Brain pericyte (primary cell): ENCODE results near the gene SOX8.

Experiments used
- DNase-seq: peaks from one replicate; pipeline ENCODE4 v3.0.0-alpha.2; 2012; ENCODE audit warnings: low read depth, low spot score

The SOX8 gene

GRCh38 chr16:1006781-1007180 is 25.2 kb downstream of the SOX8 start:
- DNase-seq = no peak

- no peak for DNase-seq
Measured at GRCh38 chr16:1007284-1007850, 25.8 kb downstream of the SOX8 start.

- DNase-seq = no peak
Measured at GRCh38 chr16:1008085-1008484, 26.5 kb downstream of the SOX8 start.

- no peak for DNase-seq
Measured at GRCh38 chr16:1009358-1010150, 28.0 kb downstream of the SOX8 start.

- no peak for DNase-seq
Measured at GRCh38 chr16:1010251-1010650, 28.7 kb downstream of the SOX8 start.

DNA sequence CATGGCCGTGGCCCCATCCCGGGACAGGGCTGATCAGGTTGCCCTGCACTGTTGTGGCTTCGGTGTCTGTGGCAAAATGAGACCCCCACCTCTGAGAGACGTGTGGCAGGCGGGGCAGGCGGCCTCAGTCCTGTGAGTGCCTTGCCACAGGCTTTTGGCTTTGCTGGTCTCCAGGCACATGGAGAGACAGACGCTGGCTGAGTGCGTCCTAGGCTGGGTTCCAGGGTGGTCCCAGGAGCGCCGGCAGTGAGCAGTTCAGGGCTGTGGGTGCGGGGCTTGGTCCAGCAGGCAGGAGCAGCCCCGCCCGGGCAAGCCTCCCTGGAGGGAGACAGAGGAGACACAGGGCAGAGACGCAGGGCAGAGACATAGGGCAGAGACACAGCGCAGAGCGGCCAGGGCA is 29.2 kb downstream of the SOX8 start:
- no peak for DNase-seq

DNA sequence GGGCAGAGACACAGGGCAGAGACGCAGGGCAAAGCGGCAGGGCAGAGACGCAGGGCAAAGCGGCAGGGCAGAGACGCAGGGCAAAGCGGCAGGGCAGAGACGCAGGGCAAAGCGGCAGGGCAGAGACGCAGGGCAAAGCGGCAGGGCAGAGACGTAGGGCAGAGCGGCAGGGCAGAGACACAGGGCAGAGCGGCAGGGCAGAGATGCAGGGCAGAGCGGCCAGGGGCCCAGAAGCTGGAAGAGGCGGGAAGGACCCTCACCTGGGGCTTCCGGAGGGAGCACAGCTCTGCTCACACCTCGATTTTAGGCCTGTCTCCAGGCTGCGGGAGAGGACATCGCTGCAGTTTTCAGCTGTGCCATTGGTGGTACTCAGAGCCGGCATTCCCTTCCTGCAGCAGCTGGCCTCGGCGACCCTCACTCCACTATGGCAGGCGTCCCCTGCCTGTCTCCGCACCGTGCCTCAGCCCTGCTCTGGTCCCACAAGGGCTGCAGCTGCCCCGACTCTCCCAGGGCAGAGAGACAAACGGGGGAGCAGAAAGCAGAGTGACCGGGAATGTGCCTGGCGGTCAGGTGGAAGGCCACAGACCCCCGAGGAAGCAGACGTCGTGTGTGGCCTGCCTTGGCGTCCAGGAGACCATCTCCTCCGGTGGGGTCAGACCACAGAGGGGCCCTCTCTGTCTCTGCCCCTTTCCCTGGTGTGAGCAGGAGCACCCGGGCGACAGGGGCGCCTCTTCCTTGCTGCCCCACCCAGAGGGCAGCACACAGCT is 29.9 kb downstream of the SOX8 start:
- no peak for DNase-seq

DNA sequence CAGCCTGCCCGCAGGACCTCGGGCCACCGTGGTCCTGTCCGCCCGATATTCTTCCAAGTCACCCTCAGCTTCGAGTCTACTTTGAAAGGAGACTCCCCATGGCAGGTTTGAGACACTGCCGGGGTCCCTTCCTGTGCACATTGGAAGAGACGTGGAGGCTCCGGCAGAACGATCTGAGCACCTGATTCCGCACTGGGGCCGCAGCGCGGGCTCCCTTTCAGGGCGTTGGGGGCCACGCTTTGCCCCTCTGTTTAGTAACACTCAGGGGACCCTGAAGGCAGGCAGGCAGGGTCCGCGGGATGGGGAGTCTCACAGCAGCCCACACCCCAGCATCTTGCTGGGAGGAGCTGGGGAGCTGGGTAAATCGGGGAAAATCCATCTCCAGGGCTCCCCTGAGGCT is 30.6 kb downstream of the SOX8 start:
- no peak for DNase-seq

- no peak for DNase-seq
Measured at GRCh38 chr16:1012722-1013592, 31.4 kb downstream of the SOX8 start.

DNA sequence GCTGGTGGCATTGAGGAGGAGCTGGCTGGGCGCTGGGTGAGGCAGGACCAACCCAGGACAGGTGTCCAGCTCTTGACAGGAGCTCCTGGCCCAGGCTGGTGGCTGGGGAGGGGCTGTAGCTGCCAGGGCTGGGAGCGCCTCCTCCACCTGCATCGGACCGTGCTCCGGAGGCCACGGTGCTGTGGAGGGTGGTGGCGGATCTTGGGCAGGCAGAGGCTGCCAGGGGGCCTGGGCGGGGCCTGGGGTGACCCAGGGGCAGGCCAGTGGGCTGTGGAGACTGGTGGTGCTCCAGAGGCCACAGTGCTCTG is 32.0 kb downstream of the SOX8 start:
- DNase-seq = no peak

DNA sequence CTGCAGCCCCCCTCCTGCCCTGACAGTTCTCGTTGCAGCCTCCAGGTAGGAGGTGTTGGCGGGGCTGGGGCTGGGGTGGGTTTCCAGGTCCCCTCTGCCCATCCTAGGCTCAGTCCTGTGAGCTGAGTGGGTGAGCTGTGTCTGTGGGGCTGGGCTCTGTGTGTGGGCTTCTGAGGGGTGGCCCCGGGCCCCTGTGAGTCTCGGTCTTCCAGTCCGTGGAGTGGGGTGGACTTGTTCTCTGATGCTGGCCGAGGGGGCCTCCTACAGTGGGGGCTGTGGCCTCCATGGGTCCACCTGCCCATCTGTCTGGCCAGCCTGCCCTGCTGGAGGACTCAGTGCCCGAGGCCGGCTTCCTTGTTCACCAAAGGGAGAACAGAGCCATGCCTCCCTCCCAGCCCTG is 32.7 kb downstream of the SOX8 start:
- no peak for DNase-seq

- no peak for DNase-seq
Measured at GRCh38 chr16:1014771-1015495, 33.4 kb downstream of the SOX8 start.

GRCh38 chr16:1018447-1019198 is 37.1 kb downstream of the SOX8 start:
- DNase-seq = no peak

GRCh38 chr16:1019231-1020090 is 37.9 kb downstream of the SOX8 start:
- DNase-seq = no peak

GRCh38 chr16:1020091-1020399 is 38.5 kb downstream of the SOX8 start:
- no peak for DNase-seq

GRCh38 chr16:1020591-1020990 is 39.0 kb downstream of the SOX8 start:
- DNase-seq = no peak

GRCh38 chr16:1021553-1022160 is 40.1 kb downstream of the SOX8 start:
- DNase-seq = no peak

GRCh38 chr16:1022466-1022865 is 40.9 kb downstream of the SOX8 start:
- no peak for DNase-seq

DNA sequence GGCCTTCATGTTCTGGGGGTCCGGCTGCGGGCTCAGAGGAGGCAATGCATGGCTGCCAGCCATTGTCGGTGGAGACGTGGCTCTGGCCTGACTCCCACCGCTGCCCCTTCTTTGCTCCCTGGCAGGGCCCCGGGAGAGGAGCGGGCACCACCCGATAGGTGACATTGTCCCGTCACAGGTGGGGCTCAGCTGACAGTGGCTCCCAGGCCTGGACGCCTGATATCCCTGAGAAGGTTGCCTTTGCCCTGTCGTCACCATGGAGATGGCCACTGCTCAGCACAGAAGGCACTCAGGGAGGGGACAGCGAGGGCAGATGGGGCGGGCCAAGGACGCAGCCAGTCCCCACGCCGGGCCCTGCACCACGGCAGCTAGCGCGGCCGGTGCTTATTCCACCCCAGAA is 42.6 kb downstream of the SOX8 start:
- DNase-seq = no peak
